ENCODE measurements around the gene HNRNPUL2. TPM values are rescaled to one million over a fixed set of nuclear protein-coding genes. Genes with fewer than 3 reads are reported as not detected.
A peak's percentile ranks its signal among the peaks of the same experiment; 100 is the strongest.

The HNRNPUL2 gene
- total and polyA plus RNA-seq, 4 donors, result 25.6 to 53.1 (median 35.5) TPM

- WGBS, 2 donors, result 59 to 67% methylated on average over 1 of the region's 1 CpG
- no peak overlapping the region for H3K27ac ChIP-seq (ENCODE audit: low read depth in 1 of 2, low read length in 1 of 2)
- H3K9me3 ChIP-seq (ENCODE audit: control insufficient read depth in 4 of 4, insufficient read depth in 3 of 4, low read length in 3 of 4), result peaks cover 0 to 2% (median 0%) of the 10 kb centered on the region in 4 donors
- no peak overlapping the region for H3K9ac ChIP-seq (ENCODE audit: insufficient read depth in 1 of 2, low read length in 2 of 2)
- H3K4me3 ChIP-seq, result no peak overlapping the region
- H3K36me3 ChIP-seq (ENCODE audit: control insufficient read depth in 4 of 4, insufficient read depth in 4 of 4, low read length in 4 of 4), result peaks cover 4 to 30% (median 21%) of the 10 kb centered on the region in 4 donors
- DNase-seq (no peak), ATAC-seq (ENCODE audit: insufficient read depth, low FRiP score) (no peak)
- H3K4me1 ChIP-seq (ENCODE audit: control insufficient read depth in 5 of 5, insufficient read depth in 5 of 5, low read length in 5 of 5), result peaks cover 0 to 3% (median 0%) of the 10 kb centered on the region in 5 donors
- no peak for TF ChIP-seq CTCF (IDR thresholded peaks at IDR 0.05; ENCODE audit: control extremely low read depth, extremely low read depth)
- H3K27me3 ChIP-seq (ENCODE audit: control insufficient read depth in 3 of 3, insufficient read depth in 3 of 3, low read length in 2 of 3), result peaks cover 0 to 13% (median 9%) of the 10 kb centered on the region in 3 donors
These were observed 38.8 kb downstream of the HNRNPUL2 start for GRCh38 chr11:62688491-62688890.

DNA sequence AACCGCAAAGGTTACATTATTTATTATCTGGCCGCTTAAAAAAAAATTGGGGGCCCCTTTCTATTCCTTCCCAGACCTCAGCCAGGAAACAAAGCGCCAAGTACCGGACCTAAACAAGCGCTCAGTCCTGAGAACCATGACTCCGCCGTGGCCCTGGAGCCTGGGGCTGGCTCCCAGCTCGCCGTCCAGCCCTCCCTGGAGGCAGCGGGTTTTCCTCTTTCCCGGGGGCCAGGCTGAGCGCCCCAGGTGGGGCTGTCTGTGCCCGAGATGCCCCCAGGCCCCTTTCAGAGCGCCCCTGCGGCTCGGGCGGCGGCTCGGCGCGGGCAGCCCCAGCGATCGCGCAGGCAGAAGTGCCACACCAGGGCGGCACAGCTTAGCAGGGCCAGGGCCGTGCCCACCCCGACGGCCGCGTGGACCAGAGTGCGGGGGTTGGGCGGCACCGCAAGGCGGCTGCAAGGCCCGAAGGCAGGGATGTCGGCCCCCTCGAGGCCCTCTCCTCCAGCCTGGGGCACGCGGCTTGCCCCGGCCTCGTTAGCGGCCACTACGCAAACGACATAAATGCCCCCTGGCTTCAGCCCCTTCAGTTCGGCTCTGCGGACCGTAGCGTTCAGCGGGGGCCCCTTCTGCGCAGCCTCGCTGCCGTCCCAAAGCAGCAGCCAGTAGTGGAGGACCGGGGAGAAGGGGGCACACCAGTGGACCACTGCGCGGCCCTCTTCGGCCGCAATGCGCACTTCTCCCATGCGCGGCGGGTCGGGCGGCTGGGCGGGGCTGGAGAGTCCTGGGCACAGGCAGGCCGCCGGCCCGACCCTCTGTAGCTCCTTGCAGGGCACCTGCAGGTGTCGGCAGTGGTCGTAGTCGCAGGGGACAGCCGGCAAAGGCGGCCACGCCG is 39.5 kb downstream of the HNRNPUL2 start:
- no peak for TF ChIP-seq CTCF (IDR thresholded peaks at IDR 0.05; ENCODE audit: control extremely low read depth, extremely low read depth)
- Histone ChIP-seq H3K27me3 (ENCODE audit: control insufficient read depth in 3 of 3, insufficient read depth in 3 of 3, low read length in 2 of 3) (peaks cover 0 to 13% (median 9%) of the 10 kb centered on the region in 3 donors), H3K36me3 (ENCODE audit: control insufficient read depth in 4 of 4, insufficient read depth in 4 of 4, low read length in 4 of 4) (peaks cover 4 to 25% (median 16%) of the 10 kb centered on the region in 4 donors), H3K9me3 (ENCODE audit: control insufficient read depth in 4 of 4, insufficient read depth in 3 of 4, low read length in 3 of 4) (peaks cover 0 to 2% (median 0%) of the 10 kb centered on the region in 4 donors), H3K9ac (ENCODE audit: insufficient read depth in 1 of 2, low read length in 2 of 2) (no peak overlapping the region), H3K27ac (ENCODE audit: low read depth in 1 of 2, low read length in 1 of 2) (no peak overlapping the region), H3K4me1 (ENCODE audit: control insufficient read depth in 5 of 5, insufficient read depth in 5 of 5, low read length in 5 of 5) (peaks cover 0 to 3% (median 0%) of the 10 kb centered on the region in 5 donors), H3K4me3 (no peak overlapping the region)
- ATAC-seq (ENCODE audit: insufficient read depth, low FRiP score) (peak; percentile 4), DNase-seq (peak in 1 of 3 donors; percentile 40)
- 31 to 35% methylated on average over 71 to 74 of the region's 74 CpGs for WGBS, 2 donors

DNA sequence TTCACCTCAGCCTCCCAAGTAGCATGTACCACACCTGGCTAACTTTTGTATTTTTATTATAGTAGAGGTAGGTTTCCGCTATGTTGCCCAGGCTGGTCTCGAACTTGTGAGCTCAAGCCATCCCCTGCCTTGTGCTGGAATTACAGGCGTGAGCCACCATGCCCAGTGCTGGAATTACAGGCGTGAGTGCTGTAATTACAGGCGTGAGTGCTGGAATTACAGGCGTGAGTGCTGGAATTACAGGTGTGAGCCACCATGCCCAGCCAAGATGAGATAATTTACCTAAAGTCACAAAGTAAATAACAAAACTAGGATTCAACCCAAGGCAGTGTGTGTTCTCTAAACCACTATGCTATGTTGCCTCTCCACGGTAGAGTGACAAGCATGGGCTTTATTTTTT is 44.7 kb downstream of the HNRNPUL2 start:
- Histone ChIP-seq H3K4me1 (ENCODE audit: control insufficient read depth in 5 of 5, insufficient read depth in 5 of 5, low read length in 5 of 5) (peaks cover 0 to 7% (median 4%) of the 10 kb centered on the region in 5 donors), H3K9me3 (ENCODE audit: control insufficient read depth in 4 of 4, insufficient read depth in 3 of 4, low read length in 3 of 4) (no peaks in the 10 kb centered on the region), H3K9ac (ENCODE audit: insufficient read depth in 1 of 2, low read length in 2 of 2) (no peak overlapping the region), H3K27me3 (ENCODE audit: control insufficient read depth in 3 of 3, insufficient read depth in 3 of 3, low read length in 2 of 3) (peaks cover 0 to 4% (median 3%) of the 10 kb centered on the region in 3 donors), H3K27ac (ENCODE audit: low read depth in 1 of 2, low read length in 1 of 2) (no peak overlapping the region), H3K4me3 (no peak overlapping the region), H3K36me3 (ENCODE audit: control insufficient read depth in 4 of 4, insufficient read depth in 4 of 4, low read length in 4 of 4) (peaks cover under 1 to 4% (median 3%) of the 10 kb centered on the region in 4 donors)
- no peak for DNase-seq
- no peak for ATAC-seq (ENCODE audit: insufficient read depth, low FRiP score)
- no peak for TF ChIP-seq CTCF (IDR thresholded peaks at IDR 0.05; ENCODE audit: control extremely low read depth, extremely low read depth)
- 92% methylated on average over 7 of the region's 7 CpGs for WGBS, 2 donors
